ENCODE results near the gene KIF3B.

DNA sequence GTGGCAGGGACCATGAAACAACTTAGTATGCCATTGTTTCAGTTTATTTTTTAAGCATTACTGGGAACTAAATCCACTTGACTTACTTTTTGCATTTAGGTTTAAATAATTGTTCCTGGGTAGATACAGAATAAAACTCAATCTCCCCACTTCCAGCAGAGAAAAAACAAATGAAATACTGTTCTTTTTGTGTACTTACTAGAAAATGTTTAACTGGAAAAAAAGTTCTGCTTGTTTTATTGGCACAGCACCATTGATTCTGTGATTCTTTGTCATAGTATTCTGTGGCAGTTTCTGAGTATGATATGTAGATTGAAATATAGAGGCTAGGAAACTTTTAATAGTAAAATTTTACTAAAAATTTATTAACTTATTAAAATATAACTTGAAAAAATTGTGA is 90.9 kb downstream of the KIF3B start:
- TF ChIP-seq, protein P1, sequence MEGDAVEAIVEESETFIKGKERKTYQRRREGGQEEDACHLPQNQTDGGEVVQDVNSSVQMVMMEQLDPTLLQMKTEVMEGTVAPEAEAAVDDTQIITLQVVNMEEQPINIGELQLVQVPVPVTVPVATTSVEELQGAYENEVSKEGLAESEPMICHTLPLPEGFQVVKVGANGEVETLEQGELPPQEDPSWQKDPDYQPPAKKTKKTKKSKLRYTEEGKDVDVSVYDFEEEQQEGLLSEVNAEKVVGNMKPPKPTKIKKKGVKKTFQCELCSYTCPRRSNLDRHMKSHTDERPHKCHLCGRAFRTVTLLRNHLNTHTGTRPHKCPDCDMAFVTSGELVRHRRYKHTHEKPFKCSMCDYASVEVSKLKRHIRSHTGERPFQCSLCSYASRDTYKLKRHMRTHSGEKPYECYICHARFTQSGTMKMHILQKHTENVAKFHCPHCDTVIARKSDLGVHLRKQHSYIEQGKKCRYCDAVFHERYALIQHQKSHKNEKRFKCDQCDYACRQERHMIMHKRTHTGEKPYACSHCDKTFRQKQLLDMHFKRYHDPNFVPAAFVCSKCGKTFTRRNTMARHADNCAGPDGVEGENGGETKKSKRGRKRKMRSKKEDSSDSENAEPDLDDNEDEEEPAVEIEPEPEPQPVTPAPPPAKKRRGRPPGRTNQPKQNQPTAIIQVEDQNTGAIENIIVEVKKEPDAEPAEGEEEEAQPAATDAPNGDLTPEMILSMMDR (IDR thresholded peaks at IDR 0.05) = no peak
- TF ChIP-seq EP300 (IDR thresholded peaks at IDR 0.05) = no peak
